ENCODE results near the gene ZXDC.

The ZXDC gene

DNA sequence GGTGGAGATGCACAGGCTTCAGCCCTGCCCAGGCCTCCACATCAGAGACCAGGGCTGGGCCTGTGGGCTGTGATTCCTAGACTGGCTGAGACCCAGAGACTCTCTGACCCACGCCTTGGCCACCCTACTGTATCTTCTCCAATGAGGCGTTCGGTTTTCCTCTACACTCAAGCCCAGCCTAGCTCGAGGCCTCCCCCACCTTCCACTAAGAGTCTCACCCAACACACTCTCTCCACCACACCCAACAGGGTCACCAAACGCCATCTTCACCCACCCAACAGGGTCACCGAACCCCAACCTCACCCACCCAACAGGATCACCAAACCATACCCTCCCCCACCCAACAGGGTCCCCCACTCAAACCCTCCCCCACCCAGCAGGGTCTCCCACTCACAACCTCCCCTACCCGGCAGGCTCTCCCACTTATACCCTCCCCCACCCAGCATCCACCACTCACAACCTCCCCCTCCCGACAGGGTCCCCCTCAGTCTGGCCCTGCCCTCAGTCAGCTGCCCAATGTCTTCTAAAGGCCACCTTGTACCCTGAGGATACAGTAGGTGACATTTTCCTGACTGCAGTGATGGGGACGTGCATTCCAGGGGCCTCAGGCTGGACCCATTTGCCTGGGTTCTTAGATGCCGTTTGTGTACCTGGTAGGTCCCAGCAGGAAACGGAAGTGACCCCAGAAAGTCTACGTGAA is 60.6 kb downstream of the ZXDC start:
- H3F3A ChIP-seq (ENCODE audit: low read depth): no peaks in the 10 kb centered on the region
- no peak overlapping the region for H2AFZ ChIP-seq (ENCODE audit: low read length)
- H3K9me2 ChIP-seq (replicated peaks; ENCODE audit: low read depth, low read length): no peaks in the 10 kb centered on the region
- H4K20me1 ChIP-seq (ENCODE audit: insufficient read depth, low read length, poor library complexity, severe bottlenecking): no peaks in the 10 kb centered on the region
- TF ChIP-seq EZH2phosphoT487 (IDR thresholded peaks at IDR 0.05; ENCODE audit: borderline replicate concordance): no peak
- TF ChIP-seq, protein P1, sequence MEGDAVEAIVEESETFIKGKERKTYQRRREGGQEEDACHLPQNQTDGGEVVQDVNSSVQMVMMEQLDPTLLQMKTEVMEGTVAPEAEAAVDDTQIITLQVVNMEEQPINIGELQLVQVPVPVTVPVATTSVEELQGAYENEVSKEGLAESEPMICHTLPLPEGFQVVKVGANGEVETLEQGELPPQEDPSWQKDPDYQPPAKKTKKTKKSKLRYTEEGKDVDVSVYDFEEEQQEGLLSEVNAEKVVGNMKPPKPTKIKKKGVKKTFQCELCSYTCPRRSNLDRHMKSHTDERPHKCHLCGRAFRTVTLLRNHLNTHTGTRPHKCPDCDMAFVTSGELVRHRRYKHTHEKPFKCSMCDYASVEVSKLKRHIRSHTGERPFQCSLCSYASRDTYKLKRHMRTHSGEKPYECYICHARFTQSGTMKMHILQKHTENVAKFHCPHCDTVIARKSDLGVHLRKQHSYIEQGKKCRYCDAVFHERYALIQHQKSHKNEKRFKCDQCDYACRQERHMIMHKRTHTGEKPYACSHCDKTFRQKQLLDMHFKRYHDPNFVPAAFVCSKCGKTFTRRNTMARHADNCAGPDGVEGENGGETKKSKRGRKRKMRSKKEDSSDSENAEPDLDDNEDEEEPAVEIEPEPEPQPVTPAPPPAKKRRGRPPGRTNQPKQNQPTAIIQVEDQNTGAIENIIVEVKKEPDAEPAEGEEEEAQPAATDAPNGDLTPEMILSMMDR (conservative IDR thresholded peaks at IDR 0.05; ENCODE audit: low read length): no peak
- H3K4me2 ChIP-seq (ENCODE audit: low read depth, low read length, poor library complexity, severe bottlenecking): no peak overlapping the region
- H3K9me3 ChIP-seq (ENCODE audit: insufficient read depth, low read depth, low read length): no peaks in the 10 kb centered on the region
- H3K36me3 ChIP-seq (ENCODE audit: insufficient read depth, low read length): no peaks in the 10 kb centered on the region
- H3K4me1 ChIP-seq (ENCODE audit: insufficient read depth, low read length, poor library complexity, severe bottlenecking): peaks cover 8% of the 10 kb centered on the region
- no peaks in the 10 kb centered on the region for H3K27me3 ChIP-seq (ENCODE audit: insufficient read depth, low read length, poor library complexity, severe bottlenecking)
- H3K4me3 ChIP-seq (ENCODE audit: low read length, poor library complexity, severe bottlenecking): no peak overlapping the region
- H3K79me2 ChIP-seq (ENCODE audit: insufficient read depth, low read length): no peaks in the 10 kb centered on the region
- no peak overlapping the region for H3K9ac ChIP-seq (ENCODE audit: low read depth, low read length, poor library complexity, severe bottlenecking)

DNA sequence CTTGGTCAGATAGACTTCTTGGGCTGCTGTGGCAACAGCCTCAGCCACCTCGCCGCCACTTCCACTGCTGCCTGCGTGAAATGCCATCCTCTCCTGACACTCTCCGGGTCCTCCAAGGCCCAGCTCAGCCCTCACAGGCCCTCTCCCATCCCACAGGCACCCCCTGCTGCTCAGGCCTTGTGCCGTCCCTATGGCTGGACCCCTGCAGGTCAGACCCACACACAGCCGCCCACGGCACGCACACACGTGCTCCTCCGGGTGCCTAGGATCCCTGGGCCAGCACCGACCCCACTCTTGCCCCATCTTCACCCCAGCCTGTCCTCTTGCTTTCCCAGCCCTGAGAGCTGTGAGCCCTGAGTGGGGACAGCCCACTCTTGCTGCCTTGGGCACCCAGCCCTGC is 61.3 kb downstream of the ZXDC start:
- no peak overlapping the region for H3K4me2 ChIP-seq (ENCODE audit: low read depth, low read length, poor library complexity, severe bottlenecking)
- H3K27me3 ChIP-seq (ENCODE audit: insufficient read depth, low read length, poor library complexity, severe bottlenecking): no peaks in the 10 kb centered on the region
- H2AFZ ChIP-seq (ENCODE audit: low read length): no peak overlapping the region
- no peak overlapping the region for H3K9ac ChIP-seq (ENCODE audit: low read depth, low read length, poor library complexity, severe bottlenecking)
- H4K20me1 ChIP-seq (ENCODE audit: insufficient read depth, low read length, poor library complexity, severe bottlenecking): no peaks in the 10 kb centered on the region
- H3F3A ChIP-seq (ENCODE audit: low read depth): no peaks in the 10 kb centered on the region
- TF ChIP-seq, protein P1 (conservative IDR thresholded peaks at IDR 0.05; ENCODE audit: low read length): no peak
- TF ChIP-seq EZH2phosphoT487 (IDR thresholded peaks at IDR 0.05; ENCODE audit: borderline replicate concordance): no peak
- no peaks in the 10 kb centered on the region for H3K9me2 ChIP-seq (replicated peaks; ENCODE audit: low read depth, low read length)
- H3K79me2 ChIP-seq (ENCODE audit: insufficient read depth, low read length): no peaks in the 10 kb centered on the region
- no peak overlapping the region for H3K4me3 ChIP-seq (ENCODE audit: low read length, poor library complexity, severe bottlenecking)
- H3K36me3 ChIP-seq (ENCODE audit: insufficient read depth, low read length): no peaks in the 10 kb centered on the region
- no peaks in the 10 kb centered on the region for H3K9me3 ChIP-seq (ENCODE audit: insufficient read depth, low read depth, low read length)
- H3K4me1 ChIP-seq (ENCODE audit: insufficient read depth, low read length, poor library complexity, severe bottlenecking): peaks cover 8% of the 10 kb centered on the region

DNA sequence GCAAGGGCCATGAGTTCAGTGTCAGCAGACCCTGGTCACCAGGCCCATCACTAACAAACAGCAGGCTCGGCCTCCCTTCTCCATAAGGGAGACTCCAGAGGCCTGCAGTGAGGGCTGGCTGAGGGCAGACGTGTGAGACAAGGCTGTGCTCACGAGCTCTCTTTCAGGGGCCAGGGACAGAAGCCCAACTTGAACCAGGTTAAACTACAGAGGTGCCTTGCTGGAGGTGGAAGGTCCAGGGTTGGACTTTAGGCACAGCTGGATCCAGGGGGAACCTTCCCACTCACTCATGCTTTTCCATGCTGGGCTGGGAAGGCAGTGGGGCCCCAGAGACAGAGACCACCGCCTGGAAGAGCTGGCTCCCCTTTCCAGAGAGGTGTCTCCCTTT is 62.0 kb downstream of the ZXDC start:
- H3K4me2 ChIP-seq (ENCODE audit: low read depth, low read length, poor library complexity, severe bottlenecking): no peak overlapping the region
- no peaks in the 10 kb centered on the region for H3K9me3 ChIP-seq (ENCODE audit: insufficient read depth, low read depth, low read length)
- no peaks in the 10 kb centered on the region for H4K20me1 ChIP-seq (ENCODE audit: insufficient read depth, low read length, poor library complexity, severe bottlenecking)
- H3K9ac ChIP-seq (ENCODE audit: low read depth, low read length, poor library complexity, severe bottlenecking): no peak overlapping the region
- H3K27me3 ChIP-seq (ENCODE audit: insufficient read depth, low read length, poor library complexity, severe bottlenecking): no peaks in the 10 kb centered on the region
- no peaks in the 10 kb centered on the region for H3K9me2 ChIP-seq (replicated peaks; ENCODE audit: low read depth, low read length)
- no peaks in the 10 kb centered on the region for H3K36me3 ChIP-seq (ENCODE audit: insufficient read depth, low read length)
- H3K79me2 ChIP-seq (ENCODE audit: insufficient read depth, low read length): no peaks in the 10 kb centered on the region
- no peaks in the 10 kb centered on the region for H3F3A ChIP-seq (ENCODE audit: low read depth)
- TF ChIP-seq EZH2phosphoT487 (IDR thresholded peaks at IDR 0.05; ENCODE audit: borderline replicate concordance): no peak
- TF ChIP-seq, protein P1 (conservative IDR thresholded peaks at IDR 0.05; ENCODE audit: low read length): no peak
- H2AFZ ChIP-seq (ENCODE audit: low read length): no peak overlapping the region
- H3K4me3 ChIP-seq (ENCODE audit: low read length, poor library complexity, severe bottlenecking): no peak overlapping the region
- H3K4me1 ChIP-seq (ENCODE audit: insufficient read depth, low read length, poor library complexity, severe bottlenecking): peaks cover 8% of the 10 kb centered on the region

Data from Loucy (cell line).